ENCODE results near the gene GAS2.

GRCh38 chr11:22734628-22735345 is 68.4 kb downstream of the GAS2 start:
- TF ChIP-seq CTCF (IDR thresholded peaks at IDR 0.05 in 2 of 3, conservative IDR thresholded peaks at IDR 0.05 in 1 of 3; ENCODE audit: insufficient read depth in 2 of 3, low read depth in 1 of 3, low read length in 3 of 3) = no peak
- no peak for TF ChIP-seq ZNF224 (CRISPR knock-in tag; IDR thresholded peaks at IDR 0.05)
- TF ChIP-seq POLR2A (conservative IDR thresholded peaks at IDR 0.05) = no peak
- no peak for TF ChIP-seq BACH1 (tag; IDR thresholded peaks at IDR 0.05)
- TF ChIP-seq SPI1 (IDR thresholded peaks at IDR 0.05; ENCODE audit: borderline replicate concordance, low read depth, low read length) = no peak
- no peak for TF ChIP-seq ZNF274 (IDR thresholded peaks at IDR 0.05; ENCODE audit: borderline replicate concordance, low read depth, low read length)
- TF ChIP-seq, protein P1, sequence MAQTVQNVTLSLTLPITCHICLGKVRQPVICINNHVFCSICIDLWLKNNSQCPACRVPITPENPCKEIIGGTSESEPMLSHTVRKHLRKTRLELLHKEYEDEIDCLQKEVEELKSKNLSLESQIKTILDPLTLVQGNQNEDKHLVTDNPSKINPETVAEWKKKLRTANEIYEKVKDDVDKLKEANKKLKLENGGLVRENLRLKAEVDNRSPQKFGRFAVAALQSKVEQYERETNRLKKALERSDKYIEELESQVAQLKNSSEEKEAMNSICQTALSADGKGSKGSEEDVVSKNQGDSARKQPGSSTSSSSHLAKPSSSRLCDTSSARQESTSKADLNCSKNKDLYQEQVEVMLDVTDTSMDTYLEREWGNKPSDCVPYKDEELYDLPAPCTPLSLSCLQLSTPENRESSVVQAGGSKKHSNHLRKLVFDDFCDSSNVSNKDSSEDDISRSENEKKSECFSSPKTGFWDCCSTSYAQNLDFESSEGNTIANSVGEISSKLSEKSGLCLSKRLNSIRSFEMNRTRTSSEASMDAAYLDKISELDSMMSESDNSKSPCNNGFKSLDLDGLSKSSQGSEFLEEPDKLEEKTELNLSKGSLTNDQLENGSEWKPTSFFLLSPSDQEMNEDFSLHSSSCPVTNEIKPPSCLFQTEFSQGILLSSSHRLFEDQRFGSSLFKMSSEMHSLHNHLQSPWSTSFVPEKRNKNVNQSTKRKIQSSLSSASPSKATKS (CRISPR knock-in tag; IDR thresholded peaks at IDR 0.05) = no peak

All from K562 (cell line).